GM21381 (cell line): ENCODE results near the gene PIGR.

ENCODE experiments used
- ATAC-seq: cut with Tn5 transposase; IDR thresholded peaks from one replicate; pipeline ENCODE4 v1.9.1; 2021; ENCODE audit warnings: mild to moderate bottlenecking, moderate library complexity; ENCODE audit not compliant: unreplicated experiment

Gene PIGR, protein sequence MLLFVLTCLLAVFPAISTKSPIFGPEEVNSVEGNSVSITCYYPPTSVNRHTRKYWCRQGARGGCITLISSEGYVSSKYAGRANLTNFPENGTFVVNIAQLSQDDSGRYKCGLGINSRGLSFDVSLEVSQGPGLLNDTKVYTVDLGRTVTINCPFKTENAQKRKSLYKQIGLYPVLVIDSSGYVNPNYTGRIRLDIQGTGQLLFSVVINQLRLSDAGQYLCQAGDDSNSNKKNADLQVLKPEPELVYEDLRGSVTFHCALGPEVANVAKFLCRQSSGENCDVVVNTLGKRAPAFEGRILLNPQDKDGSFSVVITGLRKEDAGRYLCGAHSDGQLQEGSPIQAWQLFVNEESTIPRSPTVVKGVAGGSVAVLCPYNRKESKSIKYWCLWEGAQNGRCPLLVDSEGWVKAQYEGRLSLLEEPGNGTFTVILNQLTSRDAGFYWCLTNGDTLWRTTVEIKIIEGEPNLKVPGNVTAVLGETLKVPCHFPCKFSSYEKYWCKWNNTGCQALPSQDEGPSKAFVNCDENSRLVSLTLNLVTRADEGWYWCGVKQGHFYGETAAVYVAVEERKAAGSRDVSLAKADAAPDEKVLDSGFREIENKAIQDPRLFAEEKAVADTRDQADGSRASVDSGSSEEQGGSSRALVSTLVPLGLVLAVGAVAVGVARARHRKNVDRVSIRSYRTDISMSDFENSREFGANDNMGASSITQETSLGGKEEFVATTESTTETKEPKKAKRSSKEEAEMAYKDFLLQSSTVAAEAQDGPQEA

DNA sequence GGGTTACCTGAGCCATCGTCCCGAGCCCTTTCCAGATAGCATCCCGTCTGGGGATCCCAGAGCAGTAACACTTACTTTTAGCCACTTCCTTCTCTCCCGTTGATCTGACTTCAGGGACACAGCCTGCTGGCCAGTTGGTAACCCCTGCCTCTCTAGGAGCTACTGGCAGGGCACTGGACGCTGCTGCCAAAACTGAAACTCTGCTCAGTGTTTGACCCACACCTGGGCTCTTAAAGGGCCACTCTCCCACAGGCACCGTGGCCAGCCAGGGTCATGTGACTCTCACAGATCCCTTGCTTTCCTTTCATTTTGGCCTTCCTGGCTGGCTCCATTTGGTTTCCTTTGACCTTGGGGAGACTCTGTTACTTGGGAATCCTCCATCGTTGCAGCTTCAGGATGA is at the start of gene PIGR:
TSS of gene PIGR (minus strand) at position 206 of the 400 bp plus-strand sequence. CDS start 5,935 bp downstream, outside the sequence.
- ATAC-seq, result no peak

DNA sequence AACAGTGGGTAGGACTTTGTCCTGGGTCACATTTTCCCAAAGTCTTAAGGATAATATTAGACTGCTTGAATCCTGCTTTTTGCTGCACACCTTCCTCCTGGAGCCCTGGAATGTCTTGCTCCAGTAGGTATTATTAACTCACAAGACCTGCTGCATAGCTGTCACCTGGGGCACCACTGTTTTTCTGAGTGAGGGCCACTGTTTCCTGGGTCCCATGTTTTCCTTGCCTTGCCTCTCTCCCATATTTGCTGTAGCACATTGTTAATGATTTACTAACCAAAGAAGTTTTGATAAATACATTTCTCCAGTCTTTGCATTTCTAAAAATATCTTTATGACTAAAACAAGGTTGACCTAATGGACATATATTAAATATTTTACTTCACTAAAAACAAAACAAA is 46.5 kb upstream of the PIGR start:
- no peak for ATAC-seq

DNA sequence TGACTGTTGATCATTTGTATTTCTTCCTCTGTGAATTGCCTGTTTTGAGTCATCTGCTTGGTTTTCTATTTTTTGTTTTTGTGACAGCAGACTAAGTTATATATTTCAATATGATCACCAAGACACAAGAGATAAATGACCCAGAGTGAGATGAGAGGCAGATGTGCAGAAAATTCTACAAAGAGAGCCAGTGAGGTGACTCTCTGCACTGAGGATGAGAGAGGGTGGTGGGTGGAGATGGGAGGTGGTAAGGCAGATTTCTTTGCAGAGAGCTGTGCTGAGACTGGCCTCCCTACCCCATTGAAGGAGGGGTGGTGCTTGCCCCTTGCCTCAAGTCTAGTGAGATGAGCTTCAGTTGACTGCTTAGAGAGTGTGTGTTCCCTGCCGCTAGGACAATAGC is 41.6 kb upstream of the PIGR start:
- ATAC-seq, result no peak

DNA sequence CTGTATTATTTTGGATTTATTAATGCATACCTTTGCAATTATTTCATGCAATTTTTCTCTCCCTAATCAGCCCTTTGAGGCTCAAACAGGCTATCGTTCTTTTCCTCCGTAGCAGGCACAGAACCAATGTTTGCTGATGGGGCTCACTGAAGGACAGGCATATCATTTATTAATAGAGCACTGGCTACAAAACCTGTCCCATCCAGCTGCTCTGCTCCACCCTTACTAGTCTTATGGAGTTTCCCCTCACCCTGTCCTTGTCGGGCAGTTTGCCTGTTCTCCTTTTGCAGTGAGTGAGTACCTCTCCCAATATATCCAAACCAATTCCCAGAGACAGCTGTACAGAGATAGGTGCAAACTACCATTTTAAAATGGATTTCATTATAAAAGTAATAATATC is 40.6 kb upstream of the PIGR start:
- no peak for ATAC-seq

DNA sequence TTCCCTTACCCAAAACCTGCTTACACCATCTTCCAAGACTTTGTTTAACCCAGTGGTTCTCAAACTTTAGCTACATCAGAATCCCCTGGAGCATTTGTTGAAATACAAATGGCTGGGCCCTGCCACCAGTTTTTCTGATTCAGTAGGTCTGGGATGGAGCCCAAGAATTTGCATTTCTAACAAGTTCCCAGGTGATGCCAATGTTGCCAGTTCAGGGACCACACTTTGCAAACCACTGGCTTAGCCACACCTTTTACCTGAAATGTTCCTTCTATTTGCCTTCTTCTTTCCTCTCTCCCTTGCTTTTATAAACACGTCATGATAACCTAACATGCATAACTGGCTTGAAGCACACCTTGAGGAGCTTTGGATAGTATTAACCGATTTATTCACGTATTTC is 40.1 kb upstream of the PIGR start:
- no peak for ATAC-seq

DNA sequence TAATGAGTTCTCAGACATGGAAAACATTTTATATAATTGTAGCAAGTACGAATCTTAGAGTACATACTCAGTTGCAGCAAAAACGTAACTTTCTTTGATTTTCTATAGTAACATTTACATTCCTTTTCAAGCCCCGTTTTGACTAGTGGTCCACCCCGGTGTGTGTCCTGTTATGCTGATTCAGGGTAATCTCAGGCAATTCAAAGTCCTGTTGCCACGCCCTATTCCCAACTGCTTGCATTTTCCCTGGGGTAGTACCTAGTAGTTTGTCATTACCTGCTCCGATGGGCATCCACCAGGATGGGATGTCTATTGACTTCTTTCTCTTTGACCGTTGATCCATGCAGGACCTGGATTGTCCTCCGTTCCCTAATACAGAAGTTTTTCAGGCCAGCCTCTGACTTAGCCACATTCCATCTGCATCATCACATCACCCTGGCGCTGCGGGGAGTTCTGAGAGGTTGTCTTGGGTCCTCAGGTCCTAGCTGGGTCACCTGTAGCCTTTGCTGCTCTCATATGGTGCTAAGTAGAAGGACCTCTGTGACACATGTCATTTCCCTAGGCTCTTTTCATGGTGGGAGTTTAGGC is 39.0 kb upstream of the PIGR start:
- ATAC-seq, result no peak

DNA sequence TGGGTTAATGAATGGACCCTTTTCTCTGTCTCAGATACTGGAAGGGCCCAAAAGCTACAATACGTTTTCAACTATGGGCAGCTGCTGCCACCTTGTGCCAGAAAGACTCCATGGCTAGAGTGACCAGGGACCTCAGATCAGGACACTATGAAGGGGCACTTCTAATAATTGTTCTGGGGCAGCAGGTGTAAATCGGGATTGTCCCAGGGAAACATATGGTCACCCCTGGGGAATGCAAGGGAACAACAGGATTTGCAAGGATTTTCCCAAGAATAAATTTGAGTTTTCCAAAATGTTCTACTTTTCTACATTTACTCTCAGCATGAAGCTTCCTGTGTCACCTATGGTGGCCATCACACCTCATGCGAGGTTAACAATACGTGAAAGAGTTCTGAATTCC is 36.0 kb upstream of the PIGR start:
- peak; percentile 74 for ATAC-seq

DNA sequence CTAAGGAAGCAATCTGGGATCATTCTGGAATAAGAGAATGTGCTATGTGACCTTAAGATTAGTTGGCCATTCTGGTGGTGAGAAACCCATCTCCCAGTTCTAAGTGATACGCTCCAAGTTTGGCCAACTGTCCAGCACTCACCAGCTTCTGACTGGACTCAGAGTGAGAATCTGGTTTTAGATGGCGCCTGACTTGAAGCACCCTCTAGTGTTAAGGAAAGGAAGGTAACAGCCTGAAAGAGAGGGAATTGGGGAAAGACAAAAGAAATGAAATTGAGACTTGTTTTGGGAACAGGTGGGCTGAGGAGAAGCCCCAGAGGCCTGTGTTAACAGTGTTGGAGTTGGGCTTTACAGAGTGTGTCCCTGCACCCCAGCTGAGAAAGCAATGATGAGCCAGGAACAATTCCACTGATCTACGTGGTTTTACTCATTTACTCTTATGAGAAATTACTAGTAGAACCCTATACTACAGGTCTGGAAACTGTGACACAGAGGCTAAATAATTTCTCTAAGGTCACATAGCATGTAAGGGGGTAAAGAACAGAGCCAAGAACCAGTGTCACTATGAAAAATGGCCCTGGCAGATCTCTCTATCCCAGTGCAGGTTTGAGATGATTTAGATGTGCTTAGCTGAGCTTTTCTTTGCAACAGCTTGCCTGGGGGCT is 33.2 kb upstream of the PIGR start:
- no peak for ATAC-seq

DNA sequence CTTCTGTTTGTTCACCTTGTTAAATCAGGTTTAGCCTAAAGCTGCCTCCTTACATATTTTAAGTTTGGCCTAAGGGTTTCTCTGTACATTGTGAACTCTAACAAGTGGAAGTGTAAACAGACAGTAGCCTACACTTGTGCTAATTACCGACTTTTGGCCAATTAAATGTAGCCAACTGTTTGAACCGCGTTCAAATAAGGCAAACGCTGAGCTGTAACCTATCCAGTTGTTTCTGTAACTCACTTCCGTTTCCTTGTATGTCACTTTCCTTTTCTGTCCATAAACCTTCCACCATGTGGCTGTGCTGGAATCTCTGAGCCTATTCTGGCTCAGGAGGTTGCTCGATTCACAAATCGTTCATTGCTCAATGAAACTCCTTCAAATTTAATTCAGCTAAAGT is 32.0 kb upstream of the PIGR start:
- ATAC-seq, result no peak

DNA sequence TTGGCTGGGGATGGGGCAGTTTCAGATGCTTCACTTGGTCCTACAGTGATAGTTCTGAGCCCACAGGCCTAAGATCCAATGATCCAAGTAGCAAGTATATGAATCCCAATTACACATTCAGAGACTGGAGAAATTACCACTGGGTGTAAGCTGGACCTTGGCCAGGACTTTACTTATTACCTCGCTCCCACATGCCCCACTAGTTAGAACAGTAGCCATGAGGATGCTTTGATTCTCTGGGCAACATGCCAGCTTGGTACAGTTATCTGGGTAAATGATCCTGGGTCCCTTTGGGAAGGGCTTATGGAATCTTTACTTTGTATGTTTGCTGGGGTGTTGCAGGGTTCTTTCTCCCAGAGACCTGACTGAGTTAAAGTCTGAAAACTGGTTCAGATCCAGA is 29.0 kb upstream of the PIGR start:
- no peak for ATAC-seq

DNA sequence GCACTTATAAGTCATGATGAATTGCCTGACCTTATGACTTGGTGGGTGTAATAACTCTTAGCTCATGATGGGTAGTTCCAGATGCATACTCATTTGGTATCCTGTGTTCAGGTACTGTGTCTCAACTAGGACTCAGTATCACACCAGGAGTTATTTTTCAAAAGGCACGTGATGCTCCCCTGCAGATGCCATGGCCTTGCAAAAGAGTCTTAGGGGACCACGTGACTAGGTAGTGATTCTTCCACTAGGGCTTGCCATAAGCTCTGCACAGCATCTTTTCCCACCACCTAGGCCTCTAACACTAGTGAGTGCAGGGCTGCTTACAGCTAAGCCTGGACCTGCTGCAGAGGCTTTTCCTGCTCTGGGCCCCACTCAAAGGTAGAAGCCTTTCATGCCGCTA is 27.9 kb upstream of the PIGR start:
- ATAC-seq, result no peak

DNA sequence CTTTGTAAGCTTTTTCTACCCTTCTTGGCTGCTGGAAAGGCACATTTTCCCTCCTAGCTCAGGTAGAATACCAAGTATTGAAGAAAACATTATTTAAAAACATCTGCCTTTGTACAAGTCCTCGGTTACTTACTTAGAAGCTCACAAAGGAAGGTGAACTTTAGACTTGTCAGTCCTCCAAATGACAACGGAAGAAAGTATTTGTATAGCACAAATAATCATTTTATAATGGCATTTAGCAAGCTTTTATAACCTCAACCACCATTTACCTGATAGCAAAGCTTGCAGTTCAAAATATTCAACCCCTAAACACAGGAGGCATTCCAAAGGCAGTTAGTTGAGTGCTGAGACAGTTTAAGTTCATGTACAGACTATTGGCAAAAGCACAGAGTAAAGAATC is 26.5 kb upstream of the PIGR start:
- no peak for ATAC-seq

DNA sequence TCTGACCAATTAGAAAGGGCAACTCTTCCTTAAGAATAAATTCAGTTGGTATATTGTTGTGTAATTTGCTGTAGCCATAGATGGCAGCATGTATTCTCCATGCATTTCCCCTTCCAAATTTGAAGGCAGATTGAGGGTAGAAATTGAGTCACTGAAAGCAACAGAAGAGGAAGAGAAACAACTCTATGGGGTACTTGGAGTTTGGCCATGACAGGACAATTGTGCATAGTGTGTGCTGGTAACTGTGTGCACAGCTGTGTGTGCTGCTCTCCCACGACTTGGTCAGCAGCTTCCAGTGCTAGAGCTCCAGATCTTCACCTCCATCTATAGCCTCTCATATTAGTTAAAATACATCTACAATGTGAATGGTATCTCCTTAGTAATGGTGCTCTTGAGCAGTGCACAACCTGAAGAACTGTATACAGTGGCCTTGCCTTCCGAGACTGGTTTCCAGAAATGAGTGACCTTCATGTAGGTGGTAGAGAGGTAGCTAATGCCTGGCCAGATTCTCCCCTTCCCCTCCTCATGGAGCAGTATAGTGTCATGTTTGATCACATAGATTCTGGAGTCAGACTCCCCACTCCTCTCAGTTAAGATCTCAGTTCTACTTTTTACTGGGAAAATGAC is 24.9 kb upstream of the PIGR start:
- ATAC-seq, result peak; percentile 55

DNA sequence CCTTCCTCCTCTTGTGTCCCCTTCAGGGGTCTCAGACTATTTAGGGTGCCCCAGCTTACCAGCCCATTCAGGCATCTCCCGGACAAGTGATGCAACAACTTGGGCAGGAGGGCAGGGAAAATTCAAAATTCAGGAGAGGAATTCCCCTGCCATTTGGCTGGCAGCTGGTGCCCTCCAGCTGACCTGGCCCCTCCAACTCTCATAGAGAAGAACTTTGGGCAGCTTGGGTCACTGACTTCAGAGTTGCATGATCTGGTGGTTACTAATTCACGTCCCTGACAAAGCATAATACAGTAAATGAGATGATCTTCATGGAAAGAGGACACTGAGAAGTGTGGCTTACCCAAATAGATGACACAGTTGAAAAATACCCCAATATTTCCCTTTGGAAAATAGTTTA is 24.2 kb upstream of the PIGR start, which contains the start of gene FCAMR:
TSS of gene FCAMR (minus strand) at position 15 of the 400 bp plus-strand sequence. CDS start 335 bp downstream, outside the sequence.
- no peak for ATAC-seq

DNA sequence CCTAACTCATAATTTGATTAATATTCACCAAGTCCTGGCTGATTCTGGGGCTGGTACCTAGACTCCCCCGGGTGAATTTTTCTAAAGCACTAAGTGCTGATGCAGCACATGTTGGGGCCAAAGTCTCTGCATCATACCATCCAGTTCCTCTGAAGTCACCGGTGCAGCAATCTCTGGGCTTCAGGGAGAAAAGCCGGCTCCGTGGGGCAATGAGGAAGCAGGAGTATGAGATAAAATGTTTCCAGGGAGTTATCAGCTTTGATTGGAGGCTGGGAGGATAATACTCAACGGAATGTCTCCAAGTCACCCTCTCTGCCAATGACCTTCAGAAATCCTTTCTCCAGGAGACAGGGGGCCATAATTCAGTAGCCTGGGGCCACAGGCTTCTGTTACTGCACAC is 22.8 kb upstream of the PIGR start:
- ATAC-seq, result no peak

DNA sequence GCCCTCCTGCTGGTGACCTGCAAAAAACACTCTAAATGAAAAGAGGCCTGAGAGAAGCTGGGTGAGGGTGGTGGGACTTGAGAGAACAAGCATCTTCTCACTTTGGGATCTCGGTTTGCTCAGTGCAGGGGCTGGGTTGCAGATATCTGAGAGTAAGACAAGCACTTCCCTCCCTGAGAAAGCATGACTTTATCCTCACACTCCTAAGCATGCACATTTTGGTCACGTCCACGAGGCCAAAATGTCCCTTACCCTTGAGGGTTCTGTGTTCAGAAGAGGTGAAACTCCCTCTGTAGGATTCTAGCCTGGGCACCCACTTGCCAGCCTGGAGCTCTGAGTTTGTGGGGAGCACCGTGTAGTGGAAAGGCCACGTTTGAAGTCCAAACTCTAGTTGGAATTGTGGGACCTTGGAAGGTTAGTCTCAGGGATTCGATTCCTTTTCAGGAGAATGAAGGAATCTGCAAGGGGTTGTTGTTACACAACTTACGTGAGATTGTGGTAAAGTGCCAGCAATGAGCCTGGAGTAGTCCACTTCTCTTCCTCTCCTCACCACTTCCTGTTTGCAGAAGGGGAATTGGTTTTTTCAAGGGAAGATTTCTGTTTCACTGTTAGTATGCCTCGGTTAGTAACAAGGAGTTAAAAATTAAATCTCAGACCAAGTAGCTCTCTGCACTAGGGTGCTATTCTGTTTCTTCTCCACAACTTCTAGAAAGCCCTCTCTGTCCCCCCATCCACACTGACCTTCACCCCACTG is 21.0 kb upstream of the PIGR start:
- ATAC-seq, result peak; percentile 59

DNA sequence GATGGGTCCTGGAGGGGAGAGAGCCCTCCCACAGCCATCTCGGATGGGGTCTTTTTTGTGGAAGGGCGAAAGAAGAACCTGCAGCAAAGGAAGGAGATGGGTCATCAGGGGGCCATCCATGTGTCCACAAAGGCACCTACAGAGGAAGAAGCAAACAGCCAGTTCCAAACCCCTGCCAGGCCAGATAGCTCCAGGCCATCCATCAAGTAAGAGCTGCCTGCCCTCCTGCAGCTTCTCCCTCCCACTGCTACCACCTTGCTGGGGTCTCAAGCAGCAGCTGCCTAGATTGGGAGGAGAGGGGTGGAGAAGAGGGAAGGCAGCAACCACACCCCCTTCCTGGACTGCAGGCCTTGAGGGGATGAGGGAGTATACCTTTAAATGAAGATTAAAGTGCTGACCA is 19.5 kb upstream of the PIGR start:
- no peak for ATAC-seq

DNA sequence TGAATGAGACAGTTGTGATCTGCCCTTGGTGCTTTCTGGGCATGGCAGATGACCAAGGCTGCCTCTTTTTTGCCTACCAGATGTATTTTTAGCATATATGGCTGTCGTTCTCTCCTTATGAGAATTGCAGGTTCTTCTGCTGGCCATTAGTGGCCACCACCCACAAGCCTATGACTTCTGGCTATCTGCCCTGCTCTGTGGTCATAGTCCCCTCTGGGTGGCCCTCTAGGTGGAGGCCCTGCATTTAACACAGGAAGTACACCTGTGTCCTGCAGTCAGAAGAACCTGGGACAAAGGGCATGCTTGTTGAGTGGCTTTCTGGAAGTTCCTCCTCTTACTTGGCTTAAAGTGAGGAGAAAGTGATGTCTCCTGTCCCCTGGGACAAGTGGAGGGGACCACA is 17.5 kb upstream of the PIGR start:
- ATAC-seq, result no peak

DNA sequence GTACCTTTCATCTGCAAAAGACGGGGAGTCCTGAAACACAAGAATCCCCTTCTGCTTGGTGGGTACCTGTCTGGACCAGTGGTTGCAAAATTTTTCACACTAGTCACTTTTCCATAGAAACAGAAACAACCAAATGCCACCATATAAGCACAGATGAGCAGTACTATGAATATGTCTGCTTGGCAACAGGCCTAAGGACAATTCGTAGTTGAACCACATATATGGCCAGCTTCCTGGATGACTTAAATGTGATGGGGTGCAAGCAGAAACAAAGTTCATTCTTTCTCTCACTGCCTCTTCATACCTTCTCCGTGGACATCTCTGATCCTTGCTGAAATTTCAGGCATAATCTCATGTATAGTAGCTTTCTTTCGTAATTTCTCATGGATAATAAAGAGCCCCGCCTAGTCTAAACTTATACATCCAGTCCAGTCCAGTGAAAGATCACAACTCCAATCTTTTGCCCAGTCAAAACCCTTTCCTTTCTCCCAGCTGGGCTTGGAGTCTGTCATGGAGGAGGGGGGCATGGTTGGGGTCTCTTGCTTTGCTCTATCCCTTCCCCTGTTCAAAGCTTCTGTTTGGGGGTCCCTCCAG is 16.9 kb upstream of the PIGR start:
- ATAC-seq, result no peak

DNA sequence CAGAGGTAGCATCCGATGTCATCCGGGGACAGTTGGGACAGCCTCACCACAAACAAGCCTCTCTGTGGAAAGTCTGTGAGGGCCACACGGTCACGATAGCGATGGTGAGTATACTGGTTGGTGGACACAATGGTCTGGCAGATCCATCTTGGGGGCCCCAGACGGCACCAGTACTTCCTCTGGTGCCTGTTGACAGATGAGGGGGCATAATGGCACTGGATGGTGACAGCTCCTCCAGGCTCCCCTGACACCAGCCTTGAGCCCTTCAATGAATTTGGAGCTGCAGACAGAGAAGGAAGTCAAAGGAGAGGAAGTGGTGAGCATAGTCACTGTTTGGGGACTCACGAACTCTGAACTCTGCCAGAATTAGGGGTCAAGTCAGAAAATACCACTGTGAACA is 16.0 kb upstream of the PIGR start:
- no peak for ATAC-seq
